ENCODE measurements around the gene NPAS3.

DNA sequence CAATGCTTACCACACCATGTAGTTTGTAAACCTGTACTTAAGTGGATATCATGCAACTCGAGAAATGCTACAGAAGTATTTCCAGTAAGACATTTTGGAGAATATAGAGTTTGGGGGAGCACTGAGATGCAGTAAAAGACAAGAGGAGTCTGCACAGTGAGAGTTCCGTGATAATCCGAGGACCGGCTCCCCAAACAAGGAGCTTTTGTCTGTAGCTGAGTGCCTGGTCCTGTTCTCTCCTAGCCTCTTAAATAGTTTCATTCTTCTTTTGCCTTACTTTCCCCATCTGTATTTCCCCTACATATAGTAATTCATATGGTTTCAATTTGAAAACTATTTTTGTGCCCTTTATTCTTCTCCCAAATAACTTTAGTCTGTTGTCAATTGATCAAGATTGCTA lies 648.1 kb downstream of the NPAS3 start:
- TF ChIP-seq, protein P1, sequence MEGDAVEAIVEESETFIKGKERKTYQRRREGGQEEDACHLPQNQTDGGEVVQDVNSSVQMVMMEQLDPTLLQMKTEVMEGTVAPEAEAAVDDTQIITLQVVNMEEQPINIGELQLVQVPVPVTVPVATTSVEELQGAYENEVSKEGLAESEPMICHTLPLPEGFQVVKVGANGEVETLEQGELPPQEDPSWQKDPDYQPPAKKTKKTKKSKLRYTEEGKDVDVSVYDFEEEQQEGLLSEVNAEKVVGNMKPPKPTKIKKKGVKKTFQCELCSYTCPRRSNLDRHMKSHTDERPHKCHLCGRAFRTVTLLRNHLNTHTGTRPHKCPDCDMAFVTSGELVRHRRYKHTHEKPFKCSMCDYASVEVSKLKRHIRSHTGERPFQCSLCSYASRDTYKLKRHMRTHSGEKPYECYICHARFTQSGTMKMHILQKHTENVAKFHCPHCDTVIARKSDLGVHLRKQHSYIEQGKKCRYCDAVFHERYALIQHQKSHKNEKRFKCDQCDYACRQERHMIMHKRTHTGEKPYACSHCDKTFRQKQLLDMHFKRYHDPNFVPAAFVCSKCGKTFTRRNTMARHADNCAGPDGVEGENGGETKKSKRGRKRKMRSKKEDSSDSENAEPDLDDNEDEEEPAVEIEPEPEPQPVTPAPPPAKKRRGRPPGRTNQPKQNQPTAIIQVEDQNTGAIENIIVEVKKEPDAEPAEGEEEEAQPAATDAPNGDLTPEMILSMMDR (IDR thresholded peaks at IDR 0.05), result no peak
- no peak for TF ChIP-seq POLR2A (IDR thresholded peaks at IDR 0.05)
